Mesenteric fat pad (tissue), 1 donor: ENCODE measurements around the gene STRBP. TPM values are rescaled to one million over a fixed set of nuclear protein-coding genes. Genes with fewer than 3 reads are reported as not detected.
"Not testable (repeated sequence)": the region's sequence is repeated elsewhere in the genome, so short reads cannot be mapped to it uniquely, and the experiment has no call there.

Experiments
- DNase-seq: peaks from one replicate; pipeline ENCODE4 v3.0.0-alpha.2; 2020; ENCODE audit warnings: low spot score
- total RNA-seq: library from RNA; stranded (reverse); fragmentation: NEBNext Ultra II Directional; extraction: Animal tissue kit (Norgen Biotek cat#: 25700); gene quantifications from one replicate; pipeline ENCODE4 v1.2.1, GENCODE V29; 2021
- donor health status: DM: yes; HTN: yes; CAD: no.

STRBP gene
- total RNA-seq, 1 donor from 2014 or later = 8.7 TPM

DNA sequence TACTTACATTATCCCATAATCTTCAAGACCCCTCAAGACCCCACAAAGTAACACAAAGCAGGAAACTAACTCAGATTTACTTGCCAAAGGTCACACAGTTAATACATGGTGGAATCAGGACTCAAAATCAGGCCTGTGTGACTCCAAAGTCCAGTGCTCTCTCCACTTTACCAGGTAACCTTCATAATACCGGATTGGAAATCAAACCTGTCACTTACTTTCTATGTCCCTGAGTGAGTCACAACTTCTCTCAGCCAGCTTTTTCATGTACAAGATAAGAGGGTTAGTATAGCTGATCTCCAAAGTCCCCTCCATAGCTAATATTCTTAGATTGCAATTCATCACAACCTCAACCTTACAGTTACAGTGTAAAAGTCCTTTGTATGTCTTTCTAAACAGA, 17.1 kb downstream of the STRBP start:
- DNase-seq = no peak

GRCh38 chr9:123250504-123250903, 17.9 kb downstream of the STRBP start:
- no peak for DNase-seq

DNA sequence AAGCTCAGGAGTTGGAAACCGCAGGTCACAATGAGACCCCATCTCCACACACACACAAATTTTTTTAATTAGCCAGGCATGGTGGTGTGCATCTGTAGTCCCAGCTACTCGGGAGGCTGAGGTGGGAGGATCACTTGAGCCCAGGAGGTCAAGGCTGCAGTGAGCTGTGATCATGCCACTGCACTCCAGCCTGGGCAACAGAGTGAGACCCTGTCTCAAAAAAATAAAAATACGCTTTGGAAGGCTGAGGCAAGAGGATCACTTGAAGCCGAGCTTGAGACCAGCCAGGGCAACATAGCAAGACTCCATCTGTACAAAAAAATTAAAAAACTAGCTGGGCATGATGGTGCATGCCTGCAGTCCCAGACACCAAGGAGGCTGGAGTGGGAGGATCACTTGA, 19.2 kb downstream of the STRBP start:
- not testable (repeated sequence) for DNase-seq

DNA sequence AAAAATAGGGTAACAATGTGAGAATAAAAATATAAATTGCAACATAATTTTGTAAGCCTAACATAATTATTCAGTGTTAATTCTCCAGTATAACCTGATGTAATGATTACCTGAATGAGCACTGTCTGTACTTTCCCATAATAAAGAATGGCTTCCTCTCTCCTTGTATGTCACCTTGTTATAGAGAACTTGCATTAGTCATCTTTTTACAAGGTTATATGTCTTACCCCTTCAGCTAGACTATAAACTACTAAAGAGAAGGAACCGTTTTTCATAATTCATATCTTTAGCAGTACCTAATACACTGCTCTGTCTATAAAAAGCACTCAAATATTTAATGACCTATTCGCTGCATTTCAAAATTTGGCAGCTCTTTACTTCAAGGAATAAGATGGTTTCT, 19.8 kb downstream of the STRBP start:
- no peak for DNase-seq

DNA sequence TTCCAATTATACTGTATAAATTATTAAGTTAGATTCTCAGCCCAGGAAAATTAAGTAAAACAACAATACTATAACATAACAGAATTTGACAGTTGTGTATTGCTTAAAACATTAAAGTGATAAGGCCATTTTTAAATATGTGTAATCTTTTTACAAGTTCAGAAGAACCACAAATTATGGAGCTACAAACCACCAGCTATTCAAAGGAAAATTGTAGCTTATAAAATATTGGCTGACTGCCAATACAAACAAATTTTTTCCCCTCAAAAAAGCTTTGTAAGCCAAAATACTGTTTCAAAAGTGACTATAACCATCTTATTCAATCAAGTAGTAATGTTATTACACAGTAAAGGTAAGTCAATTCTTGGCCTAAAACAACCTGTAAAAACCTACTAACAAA, 21.9 kb downstream of the STRBP start:
- no peak for DNase-seq

DNA sequence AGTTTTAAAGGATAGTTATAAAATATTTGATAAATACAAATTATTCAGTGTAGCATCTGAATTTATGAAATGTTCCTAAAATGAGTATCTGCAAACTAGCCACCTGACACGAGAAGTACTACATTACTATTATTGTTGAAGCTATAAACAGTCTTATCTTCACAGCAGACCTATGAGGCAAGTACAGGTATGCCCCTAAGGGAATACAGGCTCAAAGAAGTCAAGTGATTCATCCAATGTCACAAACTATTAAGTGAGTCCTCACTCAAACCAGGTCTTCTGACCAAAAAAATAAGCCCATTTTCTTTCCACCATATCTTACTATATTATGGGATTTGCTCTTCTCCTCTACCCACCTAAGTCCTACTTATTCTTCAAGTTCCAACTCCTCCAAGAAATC, 28.7 kb downstream of the STRBP start:
- DNase-seq = no peak

GRCh38 chr9:123238365-123238764, 30.0 kb downstream of the STRBP start:
- DNase-seq = no peak

- no peak for DNase-seq
These were observed 31.2 kb downstream of the STRBP start for GRCh38 chr9:123237220-123237619.

GRCh38 chr9:123235448-123235847, 32.9 kb downstream of the STRBP start:
- no peak for DNase-seq

- DNase-seq = no peak
These were observed 33.5 kb downstream of the STRBP start for GRCh38 chr9:123234853-123235252.

GRCh38 chr9:123232332-123232731, 36.1 kb downstream of the STRBP start:
- no peak for DNase-seq

DNA sequence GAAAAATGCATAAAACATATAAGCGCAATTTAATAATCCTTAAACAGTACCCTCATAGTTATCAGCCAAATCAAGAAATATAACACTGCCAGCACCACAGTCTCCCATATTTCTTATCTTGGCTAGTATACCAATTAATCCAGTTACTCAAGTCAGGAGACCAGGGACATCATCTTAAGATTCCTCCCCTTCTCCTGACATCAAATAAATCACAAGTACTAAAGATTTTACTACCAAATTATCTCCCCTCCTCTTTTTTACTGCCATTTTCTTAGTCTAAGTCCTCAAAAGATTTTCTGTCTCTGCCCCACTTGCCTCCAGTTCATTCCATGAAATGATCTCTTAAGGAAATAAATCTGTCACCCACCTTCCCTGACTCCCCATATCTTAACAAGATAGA, 37.0 kb downstream of the STRBP start:
- DNase-seq = no peak

DNA sequence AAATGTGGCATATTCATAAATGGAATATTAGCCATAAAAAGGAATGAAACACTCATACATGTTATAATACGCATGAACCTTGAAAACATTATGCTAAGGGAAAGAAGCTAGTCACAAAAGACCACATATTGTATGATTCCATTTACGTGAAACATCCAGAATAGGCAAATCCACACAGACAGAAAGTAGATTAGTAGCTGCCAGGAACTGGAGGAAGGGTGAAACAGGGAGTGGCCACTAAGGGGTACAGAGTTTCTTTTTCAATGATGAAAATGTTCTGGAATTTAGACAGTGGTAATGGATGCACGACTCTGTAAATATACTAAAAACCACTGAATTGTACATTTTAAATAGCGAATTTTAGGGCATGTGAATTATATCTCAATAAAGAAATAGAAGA, 39.4 kb downstream of the STRBP start:
- DNase-seq = no peak

DNA sequence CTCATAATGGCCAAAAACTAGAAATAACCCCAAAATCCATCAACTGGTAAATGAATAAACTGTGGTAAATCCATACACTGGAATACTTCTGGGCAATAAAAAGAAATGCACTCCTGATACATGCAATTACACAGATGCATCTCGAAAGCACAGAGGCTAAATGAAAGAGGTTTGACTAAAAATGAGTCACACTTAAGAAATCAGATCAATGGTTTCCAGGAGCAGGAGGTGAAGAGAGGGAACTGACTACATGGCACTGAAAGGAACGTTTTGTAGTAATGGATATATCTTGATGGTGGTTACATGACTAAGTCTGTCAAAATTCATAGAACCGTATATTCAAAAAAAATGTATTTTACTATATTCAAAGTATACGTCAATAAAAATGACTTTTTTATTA, 42.4 kb downstream of the STRBP start:
- DNase-seq = no peak

- no peak for DNase-seq
These were observed 43.0 kb downstream of the STRBP start for GRCh38 chr9:123225374-123225813.

DNA sequence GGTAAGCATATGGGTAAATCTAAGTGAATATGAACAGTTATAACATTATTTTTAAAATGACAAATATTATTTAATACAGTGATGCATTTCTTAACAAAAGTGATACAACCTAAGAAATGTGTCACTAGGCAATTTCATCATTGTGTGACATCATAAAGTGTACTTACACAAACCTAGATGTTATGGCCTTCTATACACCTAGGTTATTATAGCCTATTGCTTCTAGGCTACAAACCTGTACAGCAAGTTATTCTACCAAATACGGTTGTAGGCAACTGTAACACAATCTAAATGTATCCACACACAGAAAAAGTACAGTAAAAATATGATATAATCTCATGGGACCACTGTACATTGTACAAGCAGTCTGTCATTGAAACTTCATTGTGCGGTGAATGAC, 48.3 kb downstream of the STRBP start:
- no peak for DNase-seq

DNA sequence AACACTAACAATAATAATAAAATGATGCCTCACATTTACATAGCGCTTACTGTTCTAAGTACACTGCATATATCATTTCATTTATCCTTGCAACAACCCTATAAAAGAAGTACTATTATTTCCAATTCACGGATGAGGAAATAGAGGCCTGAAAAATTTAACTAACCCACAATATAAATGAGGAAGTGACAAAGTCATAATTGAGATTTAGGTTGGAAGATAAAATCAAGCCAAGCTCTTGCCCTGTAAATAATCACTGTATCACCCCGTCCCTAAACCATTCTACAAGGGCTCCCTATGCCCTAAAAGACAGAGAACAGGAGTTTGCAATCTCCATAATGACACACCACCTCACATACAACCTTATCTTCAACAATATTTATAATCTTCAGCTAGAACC, 49.6 kb downstream of the STRBP start:
- DNase-seq = no peak

- no peak for DNase-seq
These were observed 51.2 kb downstream of the STRBP start for GRCh38 chr9:123217128-123217654.

DNA sequence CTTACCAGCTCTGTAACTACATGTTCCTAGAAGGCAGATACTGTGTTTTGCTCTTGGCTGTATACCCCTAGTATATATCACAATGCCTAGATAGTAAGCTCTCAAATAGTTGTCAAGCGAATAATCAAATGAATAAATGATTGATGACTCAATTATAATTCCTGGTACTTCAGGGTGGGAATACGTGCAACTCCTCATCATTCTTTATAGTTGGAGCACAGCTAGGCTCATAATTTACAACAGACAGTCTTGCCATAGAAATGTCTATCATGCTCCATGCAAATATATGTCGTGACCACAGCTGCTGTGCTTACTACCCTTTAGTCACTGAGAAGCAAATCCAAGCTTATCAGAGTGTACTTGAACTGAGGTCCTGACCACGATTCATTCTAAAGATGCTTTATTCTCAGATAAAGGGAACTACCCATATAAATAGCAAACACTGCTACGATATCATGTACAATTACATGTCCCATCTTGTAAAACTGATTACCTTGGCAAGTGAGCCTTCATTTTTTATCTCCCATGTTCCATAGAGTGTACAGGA, 52.1 kb downstream of the STRBP start:
- DNase-seq = no peak

GRCh38 chr9:123211081-123211480, 57.3 kb downstream of the STRBP start:
- DNase-seq = no peak

- DNase-seq = no peak
These were observed 59.7 kb downstream of the STRBP start for GRCh38 chr9:123208626-123209174.

DNA sequence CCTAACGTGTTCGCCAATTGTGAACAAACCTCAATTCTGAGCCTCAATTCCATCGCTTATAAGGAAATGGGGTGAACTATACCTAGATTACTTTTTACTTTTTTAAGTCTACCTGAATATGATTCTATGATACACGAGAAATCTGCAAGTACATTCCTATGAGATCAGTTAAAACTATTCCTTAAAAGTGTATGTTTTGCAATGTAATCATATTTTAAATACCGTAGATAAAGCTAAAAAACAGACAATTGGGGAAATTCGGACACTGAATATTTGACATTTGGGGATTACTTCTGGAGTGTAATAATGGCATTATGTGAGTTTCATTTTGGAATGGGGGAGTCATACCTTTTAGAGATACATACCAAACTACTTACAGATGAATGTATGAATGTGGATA, 62.3 kb downstream of the STRBP start:
- DNase-seq = no peak

GRCh38 chr9:123201083-123201482, 67.3 kb downstream of the STRBP start:
- DNase-seq = no peak
